ENCODE data around the gene KCTD16. TPM values are rescaled to one million over a fixed set of nuclear protein-coding genes. Genes with fewer than 3 reads are reported as not detected.

The KCTD16 gene
- total and polyA plus RNA-seq, 2 donors from 2014 or later, result 0.24 to 2.5 TPM

DNA sequence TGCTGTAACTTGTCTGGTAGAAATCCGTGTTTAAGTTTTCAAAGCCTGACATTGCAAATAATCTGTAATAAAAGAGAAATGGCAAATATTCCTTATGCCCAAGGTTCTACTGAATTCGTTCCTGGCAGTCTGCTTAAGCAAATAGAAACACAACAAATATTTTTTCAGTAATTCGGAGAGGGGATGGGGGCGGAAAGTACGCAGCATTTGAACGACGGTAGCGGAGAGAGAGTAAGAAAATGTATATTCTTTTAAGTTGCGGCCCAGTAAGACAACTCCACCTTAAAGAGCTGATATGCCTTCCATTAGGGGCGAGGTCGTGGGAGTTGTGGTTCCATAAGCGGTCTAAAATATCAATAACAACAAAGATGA is 783 bp upstream of the KCTD16 start:
- FAIRE-seq (no peak), DNase-seq (no peak)
- Histone ChIP-seq H3K9ac (ENCODE audit: low read length in 3 of 3) (peak overlapping the region; percentile 90 to 96 (median 95)), H3K4me3 (ENCODE audit: low read length in 3 of 3) (peak overlapping the region; percentile 97 to 98 (median 98)), H3K27ac (ENCODE audit: low read depth in 2 of 2, low read length in 2 of 2) (peak overlapping the region; percentile 51 to 57), H3K4me1 (ENCODE audit: control insufficient read depth in 2 of 3, insufficient read depth in 2 of 3, low read depth in 1 of 3, low read length in 3 of 3) (peaks cover 0 to 12% (median 3%) of the 10 kb centered on the region in 3 donors), H3K27me3 (ENCODE audit: control insufficient read depth, insufficient read depth, low read length) (no peaks in the 10 kb centered on the region), H3K36me3 (ENCODE audit: control insufficient read depth in 2 of 3, insufficient read depth in 3 of 3, low read length in 3 of 3) (peaks cover 0 to 8% (median 5%) of the 10 kb centered on the region in 3 donors), H3K9me3 (ENCODE audit: control insufficient read depth in 2 of 3, insufficient read depth in 1 of 3, low read length in 3 of 3) (no peaks in the 10 kb centered on the region)
- TF ChIP-seq, protein P1, sequence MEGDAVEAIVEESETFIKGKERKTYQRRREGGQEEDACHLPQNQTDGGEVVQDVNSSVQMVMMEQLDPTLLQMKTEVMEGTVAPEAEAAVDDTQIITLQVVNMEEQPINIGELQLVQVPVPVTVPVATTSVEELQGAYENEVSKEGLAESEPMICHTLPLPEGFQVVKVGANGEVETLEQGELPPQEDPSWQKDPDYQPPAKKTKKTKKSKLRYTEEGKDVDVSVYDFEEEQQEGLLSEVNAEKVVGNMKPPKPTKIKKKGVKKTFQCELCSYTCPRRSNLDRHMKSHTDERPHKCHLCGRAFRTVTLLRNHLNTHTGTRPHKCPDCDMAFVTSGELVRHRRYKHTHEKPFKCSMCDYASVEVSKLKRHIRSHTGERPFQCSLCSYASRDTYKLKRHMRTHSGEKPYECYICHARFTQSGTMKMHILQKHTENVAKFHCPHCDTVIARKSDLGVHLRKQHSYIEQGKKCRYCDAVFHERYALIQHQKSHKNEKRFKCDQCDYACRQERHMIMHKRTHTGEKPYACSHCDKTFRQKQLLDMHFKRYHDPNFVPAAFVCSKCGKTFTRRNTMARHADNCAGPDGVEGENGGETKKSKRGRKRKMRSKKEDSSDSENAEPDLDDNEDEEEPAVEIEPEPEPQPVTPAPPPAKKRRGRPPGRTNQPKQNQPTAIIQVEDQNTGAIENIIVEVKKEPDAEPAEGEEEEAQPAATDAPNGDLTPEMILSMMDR (IDR thresholded peaks at IDR 0.05; ENCODE audit: borderline replicate concordance, extremely low read depth, insufficient read depth), result no peak
- intact Hi-C loops (cut with DNase I), result no loop called here

- FAIRE-seq (no peak), DNase-seq (no peak)
- Histone ChIP-seq H3K27me3 (ENCODE audit: control insufficient read depth, insufficient read depth, low read length) (no peaks in the 10 kb centered on the region), H3K9ac (ENCODE audit: low read length in 3 of 3) (no peak overlapping the region), H3K4me1 (ENCODE audit: control insufficient read depth in 2 of 3, insufficient read depth in 2 of 3, low read depth in 1 of 3, low read length in 3 of 3) (peaks cover 0 to 12% (median 3%) of the 10 kb centered on the region in 3 donors), H3K27ac (ENCODE audit: low read depth in 2 of 2, low read length in 2 of 2) (no peak overlapping the region), H3K36me3 (ENCODE audit: control insufficient read depth in 2 of 3, insufficient read depth in 3 of 3, low read length in 3 of 3) (no peaks in the 10 kb centered on the region), H3K4me3 (ENCODE audit: low read length in 3 of 3) (no peak overlapping the region), H3K9me3 (ENCODE audit: control insufficient read depth in 2 of 3, insufficient read depth in 1 of 3, low read length in 3 of 3) (no peaks in the 10 kb centered on the region)
- intact Hi-C loops (cut with DNase I), result no loop called here
- TF ChIP-seq, protein P1 (IDR thresholded peaks at IDR 0.05; ENCODE audit: borderline replicate concordance, extremely low read depth, insufficient read depth), result no peak
Observed at GRCh38 chr5:144173766-144174165, 3.1 kb downstream of the KCTD16 start.

DNA sequence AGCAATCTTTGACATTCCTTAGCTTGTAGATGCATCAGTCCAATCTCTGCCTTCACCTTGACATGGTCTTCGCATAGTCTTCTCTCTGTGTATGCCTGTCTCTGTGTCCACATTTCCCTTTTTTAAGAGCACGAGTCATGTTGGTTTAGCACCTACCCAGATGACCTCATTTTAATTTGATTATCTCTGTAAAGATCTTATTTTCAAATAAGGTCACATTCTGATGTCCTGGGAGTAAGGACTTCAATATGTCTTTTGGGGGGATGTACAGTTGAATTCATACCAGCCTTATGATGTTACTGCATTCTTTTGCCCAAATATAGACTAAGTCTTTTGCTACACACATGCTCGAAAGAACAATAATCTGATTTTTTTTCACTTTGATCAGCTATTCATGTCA is 6.9 kb downstream of the KCTD16 start:
- no peak for FAIRE-seq

More for the DNA sequence above, 6.9 kb downstream of the KCTD16 start:
- no peak overlapping the region for H3K9ac ChIP-seq (ENCODE audit: low read length in 3 of 3)
- H3K27me3 ChIP-seq (ENCODE audit: control insufficient read depth, insufficient read depth, low read length), result no peaks in the 10 kb centered on the region
- no peaks in the 10 kb centered on the region for H3K36me3 ChIP-seq (ENCODE audit: control insufficient read depth in 2 of 3, insufficient read depth in 3 of 3, low read length in 3 of 3)
- TF ChIP-seq, protein P1 (IDR thresholded peaks at IDR 0.05; ENCODE audit: borderline replicate concordance, extremely low read depth, insufficient read depth), result no peak
- no peaks in the 10 kb centered on the region for H3K4me1 ChIP-seq (ENCODE audit: control insufficient read depth in 2 of 3, insufficient read depth in 2 of 3, low read depth in 1 of 3, low read length in 3 of 3)
- H3K9me3 ChIP-seq (ENCODE audit: control insufficient read depth in 2 of 3, insufficient read depth in 1 of 3, low read length in 3 of 3), result no peaks in the 10 kb centered on the region
- H3K4me3 ChIP-seq (ENCODE audit: low read length in 3 of 3), result no peak overlapping the region
- intact Hi-C loops (cut with DNase I), result no loop called here
- no peak for DNase-seq
- no peak overlapping the region for H3K27ac ChIP-seq (ENCODE audit: low read depth in 2 of 2, low read length in 2 of 2)
